GM18505 (cell line): Measurements from ENCODE around the gene DYNLT5.
A peak's percentile ranks its signal among the peaks of the same experiment; 100 is the strongest.
"Not testable (repeated sequence)": the region's sequence is repeated elsewhere in the genome, so short reads cannot be mapped to it uniquely, and the experiment has no call there.

ENCODE experiments used
- ATAC-seq: cut with Tn5 transposase; IDR thresholded peaks from one replicate; pipeline ENCODE4 v1.9.1; 2021; ENCODE audit not compliant: unreplicated experiment
- POLR2A ChIP-seq: IDR thresholded peaks from 4 replicates; pipeline ENCODE4 v1.6.1; 2011; ENCODE audit warnings: borderline replicate concordance; ENCODE audit not compliant: insufficient read depth, insufficient read length; ENCODE audit errors: extremely low read depth

Gene DYNLT5

GRCh38 chr1:66732407-66733166, 19.7 kb upstream of the DYNLT5 start:
- peak; percentile 71 for ATAC-seq
- TF ChIP-seq POLR2A: no peak

DNA sequence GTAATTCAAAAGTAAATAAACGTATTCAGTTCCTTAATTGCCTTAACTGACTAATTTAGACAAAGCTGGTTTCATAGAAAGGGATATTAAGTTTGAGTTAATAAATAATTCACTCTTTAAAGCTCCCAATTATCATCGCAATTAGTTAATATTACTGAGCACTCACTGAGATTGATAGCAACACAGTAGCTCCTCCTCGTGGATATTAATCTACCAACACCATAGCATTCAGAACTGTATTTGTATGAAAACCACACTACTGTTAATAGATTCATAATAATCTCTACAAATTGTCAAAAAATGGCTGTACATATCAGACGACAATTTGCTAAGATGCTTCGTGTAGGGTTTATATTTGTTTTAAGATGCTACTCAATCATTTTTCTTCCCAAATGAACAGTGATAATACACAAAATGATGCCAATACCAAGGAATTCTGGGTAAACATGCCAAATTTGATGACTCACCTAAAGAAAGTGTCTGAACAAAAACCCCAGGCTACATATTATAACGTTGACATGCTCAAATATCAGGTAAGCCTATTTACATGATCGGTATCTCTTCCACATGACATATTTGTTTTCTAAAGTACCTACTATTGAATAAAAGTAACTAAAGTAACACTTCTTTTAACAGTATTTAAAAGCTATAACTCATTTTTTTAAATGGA, 18.8 kb upstream of the DYNLT5 start:
- ATAC-seq: no peak
- TF ChIP-seq POLR2A: no peak

- ATAC-seq: not testable (repeated sequence)
These were observed 17.7 kb upstream of the DYNLT5 start for GRCh38 chr1:66734531-66734930.

DNA sequence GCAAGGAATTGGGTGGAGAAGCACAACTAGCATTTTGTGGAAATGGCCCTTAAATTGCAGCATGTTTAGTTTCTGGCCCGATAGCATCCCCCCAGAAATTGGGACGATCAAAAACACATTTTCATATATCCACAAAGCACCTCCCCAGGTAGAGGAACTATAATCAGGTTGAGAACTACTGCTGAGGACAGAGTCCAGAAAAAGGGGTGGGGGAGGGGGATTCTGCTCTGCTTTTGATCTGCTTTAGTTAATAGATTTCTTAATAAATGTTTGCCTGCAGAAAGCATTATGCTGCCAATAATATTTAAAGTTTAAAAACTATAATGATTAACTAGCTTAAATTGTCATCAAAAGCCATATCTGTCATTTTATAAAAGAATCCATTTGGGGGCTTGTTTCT, 14.4 kb upstream of the DYNLT5 start:
- ATAC-seq: no peak
- no peak for TF ChIP-seq POLR2A

GRCh38 chr1:66739401-66740157, 12.7 kb upstream of the DYNLT5 start:
- no peak for TF ChIP-seq POLR2A
- peak; percentile 75 for ATAC-seq

DNA sequence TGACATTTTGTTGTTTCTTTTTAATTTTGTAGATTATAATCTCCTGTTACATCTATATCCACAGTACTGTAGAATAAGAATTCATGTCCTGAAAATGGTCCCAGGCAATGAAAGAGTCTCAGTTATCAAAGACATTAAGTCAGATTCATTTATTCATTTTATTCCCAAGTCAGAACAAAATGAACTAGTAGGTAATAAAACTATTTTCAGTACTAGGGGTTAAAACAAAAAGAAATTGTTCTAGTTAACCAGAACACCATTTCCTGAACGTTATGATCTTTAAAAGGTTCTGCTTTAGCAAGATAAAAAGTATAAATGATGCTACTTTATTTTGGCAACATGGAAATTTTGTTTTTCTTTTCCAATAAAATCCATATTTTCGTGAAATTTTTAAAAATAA, 6.8 kb upstream of the DYNLT5 start:
- TF ChIP-seq POLR2A: no peak
- no peak for ATAC-seq

GRCh38 chr1:66747501-66747900, 4.8 kb upstream of the DYNLT5 start:
- ATAC-seq: no peak
- no peak for TF ChIP-seq POLR2A

GRCh38 chr1:66750577-66750976, 1.7 kb upstream of the DYNLT5 start:
- ATAC-seq: no peak
- TF ChIP-seq POLR2A: no peak

DNA sequence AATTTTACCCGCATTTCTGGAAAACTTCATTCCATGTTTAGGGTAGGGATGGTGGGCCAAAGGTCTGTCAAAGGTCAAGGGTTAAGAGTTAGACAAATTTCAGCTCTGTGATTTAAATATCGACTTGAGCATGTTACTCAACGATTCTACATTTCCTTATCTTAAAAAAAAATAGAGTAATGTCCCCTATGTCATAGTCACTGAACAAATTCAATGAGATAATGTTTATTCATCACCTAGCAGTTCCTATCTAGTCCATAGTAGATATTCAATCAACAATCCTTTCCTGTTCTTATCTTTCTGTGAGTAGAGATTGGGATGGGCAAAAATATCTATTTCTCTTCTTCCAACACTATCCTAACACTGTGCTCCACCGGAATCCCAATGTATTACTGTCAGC, 1.1 kb upstream of the DYNLT5 start:
- no peak for ATAC-seq
- TF ChIP-seq POLR2A: no peak

DNA sequence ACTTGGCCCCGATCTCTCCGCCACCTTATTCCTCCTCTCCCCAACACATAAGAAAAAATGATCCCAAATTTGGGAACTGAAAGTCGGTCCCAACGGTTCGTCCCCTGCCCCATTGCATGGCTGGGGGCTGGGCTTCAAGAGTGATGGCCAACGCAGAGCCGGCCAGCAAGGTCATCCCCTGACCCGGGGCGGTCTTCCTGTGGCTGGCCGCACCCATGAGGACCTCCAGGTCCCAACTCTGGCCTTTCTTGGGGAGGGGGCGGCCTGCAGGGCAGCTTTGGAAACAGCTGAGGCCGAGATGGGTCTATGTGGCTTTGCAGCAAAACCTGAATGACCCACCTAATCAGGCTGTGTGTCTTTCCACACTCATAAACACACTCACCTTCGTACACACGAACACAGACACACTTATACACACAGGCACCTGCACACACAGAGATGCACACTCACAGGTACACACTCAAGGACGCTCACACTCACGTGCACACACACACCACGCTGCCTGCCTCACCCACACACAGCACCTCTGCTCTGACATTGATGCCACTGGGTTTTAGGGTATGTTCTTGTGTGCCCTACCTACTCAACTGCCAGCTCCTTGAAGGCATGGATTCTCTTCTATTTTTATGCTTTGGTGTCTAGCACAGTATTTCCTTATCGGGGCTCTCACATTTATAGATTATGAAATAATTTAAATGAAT, 562 bp downstream of the DYNLT5 start:
- TF ChIP-seq POLR2A: no peak
- no peak for ATAC-seq

DNA sequence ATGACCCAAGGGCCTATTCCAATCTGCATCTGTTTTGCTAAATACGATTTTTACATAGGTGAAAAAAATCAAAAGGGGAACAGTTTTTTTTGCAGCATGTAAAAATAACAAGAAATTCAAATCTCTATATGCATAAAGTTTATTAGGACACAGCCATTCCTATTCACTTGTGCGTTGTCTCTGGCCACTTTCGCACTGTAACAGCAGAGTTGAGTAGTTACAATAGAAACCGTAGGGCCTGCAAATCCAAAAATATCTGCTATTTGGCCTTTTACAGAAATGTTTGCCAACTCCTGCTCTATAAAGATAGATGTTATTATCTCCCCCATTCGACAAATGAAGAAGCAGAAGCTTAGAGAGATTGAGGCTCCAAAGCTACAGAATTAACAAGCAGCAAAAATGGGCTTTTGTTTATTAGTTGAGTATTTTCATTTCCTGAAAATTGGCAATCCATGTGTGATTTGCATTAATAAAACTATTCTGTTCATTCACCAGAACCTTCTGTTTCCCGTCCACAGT, 5.5 kb downstream of the DYNLT5 start:
- peak; percentile 1 for ATAC-seq
- no peak for TF ChIP-seq POLR2A

DNA sequence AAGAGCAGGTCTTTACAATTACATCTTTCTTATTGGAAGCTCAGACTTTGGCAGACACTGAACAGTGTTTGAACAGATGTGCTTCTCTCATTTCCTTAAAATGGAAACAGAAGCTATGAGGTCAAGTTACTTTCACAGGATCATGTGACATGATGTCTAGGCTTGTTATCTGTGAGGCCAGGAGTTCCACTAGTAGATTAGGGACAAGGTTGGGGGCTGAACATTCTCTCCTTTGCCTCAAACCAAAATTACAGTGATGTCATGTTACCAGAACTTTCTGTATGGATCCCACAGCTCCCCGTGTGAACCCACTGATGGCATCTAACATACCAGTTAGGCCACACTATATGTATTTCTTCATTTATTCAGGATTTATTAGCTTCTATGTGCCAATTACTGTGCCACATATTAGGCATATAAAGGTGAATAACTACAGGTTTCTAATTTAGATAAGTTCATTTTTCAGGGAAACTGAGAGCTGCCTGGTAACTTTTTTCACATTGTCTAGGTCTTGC, 6.0 kb downstream of the DYNLT5 start:
- TF ChIP-seq POLR2A: no peak
- ATAC-seq: peak; percentile 99

DNA sequence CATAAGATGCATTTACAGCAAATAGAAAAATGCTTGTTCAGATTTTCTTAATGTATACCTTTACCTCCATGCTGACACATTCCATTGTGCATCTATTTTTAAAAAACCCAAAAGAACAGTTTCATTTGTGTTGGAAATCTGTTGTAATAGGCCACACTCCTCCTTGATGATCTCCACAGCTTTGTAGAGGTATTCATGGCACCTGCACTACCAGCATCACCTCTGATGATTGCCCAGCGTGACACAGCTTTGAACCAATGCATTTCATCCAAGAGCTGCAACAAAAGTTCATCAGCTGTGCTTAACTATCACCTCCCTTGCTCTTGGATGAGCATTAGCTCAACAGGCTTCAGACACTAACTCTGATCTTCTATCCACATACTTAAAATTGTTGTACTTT, 8.2 kb downstream of the DYNLT5 start:
- no peak for TF ChIP-seq POLR2A
- no peak for ATAC-seq
